Natural killer cell (primary cell): ENCODE measurements around the gene CAMTA1. TPM values are rescaled to one million over a fixed set of nuclear protein-coding genes. Genes with fewer than 3 reads are reported as not detected.

ENCODE experiments used
- ATAC-seq, 3 donors: fragments of 150-1000 bp in 2 of 3; fragments of 200-7000 bp in 1 of 3; cut with Tn5 transposase; 1 replicate in 1 of 3; 2 replicates in 2 of 3; pipeline ENCODE4 v1.10.0; 2021; ENCODE audit warnings: mild to moderate bottlenecking in 2 of 3, moderate library complexity in 2 of 3
- DNase-seq, 2 donors: peaks; one replicate each; pipeline versions ENCODE4 v3.0.0 to v3.0.0-alpha.2; 2013 to 2021; ENCODE audit warnings: mixed read lengths in 1 of 2
- H3K27ac ChIP-seq: one replicate; pipeline ENCODE4 v1.5.1; 2013; ENCODE audit warnings: mild to moderate bottlenecking, low read length
- H3K27me3 ChIP-seq: one replicate; pipeline ENCODE4 v1.6.1; 2013; ENCODE audit warnings: low read length; ENCODE audit not compliant: control insufficient read depth, insufficient read depth
- H3K36me3 ChIP-seq: one replicate; pipeline ENCODE4 v1.6.1; 2013; ENCODE audit warnings: low read length; ENCODE audit not compliant: control insufficient read depth, insufficient read depth
- H3K4me1 ChIP-seq: one replicate; pipeline ENCODE4 v1.6.1; 2013; ENCODE audit warnings: low read length; ENCODE audit not compliant: control insufficient read depth, insufficient read depth
- H3K4me3 ChIP-seq: one replicate; pipeline ENCODE4 v1.5.1; 2013; ENCODE audit warnings: low read length
- H3K9me3 ChIP-seq: one replicate; pipeline ENCODE4 v1.6.1; 2013; ENCODE audit warnings: low read length; ENCODE audit not compliant: control insufficient read depth, insufficient read depth
- H3K27ac Mint-ChIP-seq, 2 donors: one replicate each; pipeline ENCODE4 v1.8.0; 2022; ENCODE audit warnings: mild to moderate bottlenecking in 2 of 2, mixed read lengths in 2 of 2, moderate library complexity in 1 of 2
- H3K27me3 Mint-ChIP-seq, 2 donors: one replicate each; pipeline ENCODE4 v1.8.0; 2022; ENCODE audit warnings: low read depth in 2 of 2, mixed read lengths in 2 of 2
- H3K36me3 Mint-ChIP-seq: one replicate; pipeline ENCODE4 v1.8.0; 2022; ENCODE audit warnings: mixed read lengths
- H3K4me1 Mint-ChIP-seq, 2 donors: one replicate each; pipeline ENCODE4 v1.8.0; 2022; ENCODE audit warnings: mixed read lengths in 2 of 2
- H3K4me3 Mint-ChIP-seq: one replicate; pipeline ENCODE4 v1.8.0; 2022; ENCODE audit warnings: mild to moderate bottlenecking, moderate library complexity, mixed read lengths
- H3K9me3 Mint-ChIP-seq, 2 donors: one replicate each; pipeline ENCODE4 v1.8.0; 2022; ENCODE audit warnings: mixed read lengths in 2 of 2
- WGBS: methylation state at CpG from one replicate; pipeline ENCODE4 v1.1.7; 2013; ENCODE audit warnings: missing lambda C conversion rate; ENCODE audit not compliant: insufficient coverage; 5-methylcytosine and 5-hydroxymethylcytosine counted together
- intact Hi-C: fragments of 100-400 bp; cut with micrococcal nuclease; formaldehyde crosslinking; loops from one replicate; pipeline ENCODE4 v1.14.2; 2022
- total RNA-seq, 4 donors: library from RNA; stranded (reverse); fragments of 120-200 nt in 1 of 4; gene quantifications; one replicate each; pipeline versions ENCODE4 v1.2.3 to v1.2.4, GENCODE V29; 2013 to 2022
- TF ChIP-seq, protein P1 (sequence below): fragments of 200-600 bp; IDR thresholded peaks from one replicate; pipeline ENCODE4 v1.8.0; 2022; ENCODE audit warnings: antibody characterized with exemption

The CAMTA1 gene
- total RNA-seq, 3 donors from 2014 or later (not counting 1 experiment from before 2014, with no cell fraction given): 40.6 to 53.3 (median 44.9) TPM

DNA sequence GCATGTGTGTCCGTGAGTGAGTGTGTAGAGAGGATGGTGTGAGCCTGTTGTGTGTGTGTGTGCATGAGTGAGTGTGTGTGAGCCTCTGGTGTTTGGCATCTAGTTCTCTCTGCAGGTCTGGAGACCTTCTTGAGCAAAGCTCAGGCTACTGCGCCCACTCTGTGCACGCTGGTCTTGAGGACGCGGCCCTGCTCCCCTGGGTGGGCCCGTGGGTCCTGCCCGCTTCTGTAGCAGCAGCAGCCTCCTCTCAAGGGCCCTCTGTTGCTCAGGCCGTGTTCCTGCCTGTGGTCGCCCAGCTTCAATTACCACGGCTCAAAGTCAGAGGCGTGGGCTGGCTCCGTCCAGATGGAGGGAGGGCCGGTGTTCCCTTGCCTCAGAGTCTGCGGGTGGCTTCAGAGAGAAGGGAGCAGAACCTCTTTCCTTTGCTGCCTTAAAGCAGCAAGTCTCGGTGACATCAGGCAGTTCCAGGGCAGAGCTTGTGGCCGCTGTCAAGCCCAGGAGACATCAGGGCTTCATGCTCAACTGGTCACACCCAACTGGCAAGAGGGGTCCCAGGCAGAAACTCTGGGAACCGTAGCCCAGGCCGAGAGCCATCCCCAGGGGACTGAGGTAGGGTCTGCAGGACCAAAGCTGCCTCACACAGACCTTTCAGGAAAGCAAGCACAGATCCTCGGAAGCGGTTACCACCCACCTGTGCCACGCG lies 715.3 kb downstream of the CAMTA1 start:
- no peak overlapping the region for H3K27ac Mint-ChIP-seq
- TF ChIP-seq, protein P1, sequence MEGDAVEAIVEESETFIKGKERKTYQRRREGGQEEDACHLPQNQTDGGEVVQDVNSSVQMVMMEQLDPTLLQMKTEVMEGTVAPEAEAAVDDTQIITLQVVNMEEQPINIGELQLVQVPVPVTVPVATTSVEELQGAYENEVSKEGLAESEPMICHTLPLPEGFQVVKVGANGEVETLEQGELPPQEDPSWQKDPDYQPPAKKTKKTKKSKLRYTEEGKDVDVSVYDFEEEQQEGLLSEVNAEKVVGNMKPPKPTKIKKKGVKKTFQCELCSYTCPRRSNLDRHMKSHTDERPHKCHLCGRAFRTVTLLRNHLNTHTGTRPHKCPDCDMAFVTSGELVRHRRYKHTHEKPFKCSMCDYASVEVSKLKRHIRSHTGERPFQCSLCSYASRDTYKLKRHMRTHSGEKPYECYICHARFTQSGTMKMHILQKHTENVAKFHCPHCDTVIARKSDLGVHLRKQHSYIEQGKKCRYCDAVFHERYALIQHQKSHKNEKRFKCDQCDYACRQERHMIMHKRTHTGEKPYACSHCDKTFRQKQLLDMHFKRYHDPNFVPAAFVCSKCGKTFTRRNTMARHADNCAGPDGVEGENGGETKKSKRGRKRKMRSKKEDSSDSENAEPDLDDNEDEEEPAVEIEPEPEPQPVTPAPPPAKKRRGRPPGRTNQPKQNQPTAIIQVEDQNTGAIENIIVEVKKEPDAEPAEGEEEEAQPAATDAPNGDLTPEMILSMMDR: no peak
- 92% methylated on average over 22 of the region's 22 CpGs for WGBS
- H3K27me3 ChIP-seq: no peaks in the 10 kb centered on the region
- H3K27ac ChIP-seq: no peak overlapping the region
- no peak for DNase-seq
- no peak overlapping the region for H3K4me3 ChIP-seq
- H3K36me3 Mint-ChIP-seq: no peaks in the 10 kb centered on the region
- no peaks in the 10 kb centered on the region for H3K4me1 ChIP-seq
- no peaks in the 10 kb centered on the region for H3K4me1 Mint-ChIP-seq
- no peaks in the 10 kb centered on the region for H3K9me3 Mint-ChIP-seq
- no peak for ATAC-seq
- intact Hi-C loops: no loop called here
- no peaks in the 10 kb centered on the region for H3K27me3 Mint-ChIP-seq
- no peak overlapping the region for H3K4me3 Mint-ChIP-seq
- no peaks in the 10 kb centered on the region for H3K36me3 ChIP-seq
- H3K9me3 ChIP-seq: peaks cover 2% of the 10 kb centered on the region

- Histone ChIP-seq H3K27ac (no peak overlapping the region), H3K36me3 (no peaks in the 10 kb centered on the region), H3K4me1 (no peaks in the 10 kb centered on the region), H3K27me3 (no peaks in the 10 kb centered on the region), H3K4me3 (no peak overlapping the region), H3K9me3 (peaks cover 2% of the 10 kb centered on the region)
- intact Hi-C loops: no loop called here
- TF ChIP-seq, protein P1: no peak
- H3K27me3 Mint-ChIP-seq: no peaks in the 10 kb centered on the region
- no peaks in the 10 kb centered on the region for H3K36me3 Mint-ChIP-seq
- 84% methylated on average over 10 of the region's 10 CpGs for WGBS
- no peaks in the 10 kb centered on the region for H3K9me3 Mint-ChIP-seq
- ATAC-seq: no peak
- no peak for DNase-seq
- H3K4me3 Mint-ChIP-seq: no peak overlapping the region
- H3K4me1 Mint-ChIP-seq: no peaks in the 10 kb centered on the region
- no peak overlapping the region for H3K27ac Mint-ChIP-seq
Measured at GRCh38 chr1:7501084-7501491, 715.8 kb downstream of the CAMTA1 start.

GRCh38 chr1:7501723-7502603 lies 716.7 kb downstream of the CAMTA1 start:
- Mint-ChIP-seq H3K4me3 (no peak overlapping the region), H3K9me3 (no peaks in the 10 kb centered on the region), H3K4me1 (no peaks in the 10 kb centered on the region), H3K36me3 (no peaks in the 10 kb centered on the region), H3K27me3 (no peaks in the 10 kb centered on the region), H3K27ac (no peak overlapping the region)
- TF ChIP-seq, protein P1: no peak
- intact Hi-C loops: no loop called here
- H3K27ac ChIP-seq: no peak overlapping the region
- WGBS: 71% methylated on average over 13 of the region's 15 CpGs
- no peaks in the 10 kb centered on the region for H3K36me3 ChIP-seq
- H3K4me3 ChIP-seq: no peak overlapping the region
- H3K27me3 ChIP-seq: no peaks in the 10 kb centered on the region
- peaks cover 2% of the 10 kb centered on the region for H3K9me3 ChIP-seq
- DNase-seq: no peak
- ATAC-seq: no peak
- H3K4me1 ChIP-seq: no peaks in the 10 kb centered on the region
